Measurements from ENCODE around the gene PRSS8.
A peak's percentile ranks its signal among the peaks of the same experiment; 100 is the strongest.
"Not testable (repeated sequence)": the region's sequence is repeated elsewhere in the genome, so short reads cannot be mapped to it uniquely, and the experiment has no call there.

Gene PRSS8

GRCh38 chr16:31127182-31127581, 8.3 kb downstream of the PRSS8 start:
- DNase-seq = no peak

- DNase-seq = no peak
Observed at GRCh38 chr16:31125844-31126243, 9.7 kb downstream of the PRSS8 start.

- DNase-seq = no peak
Observed at GRCh38 chr16:31120129-31120528, 15.4 kb downstream of the PRSS8 start.

- DNase-seq = no peak
Observed at GRCh38 chr16:31118223-31119155, 17.0 kb downstream of the PRSS8 start.

- DNase-seq = peak; percentile 95
Observed at GRCh38 chr16:31117384-31118222, 17.9 kb downstream of the PRSS8 start, which contains the start of gene KAT8. Gene KAT8, plus strand, starts transcription at chr16:31117664. Its CDS starts 18 bp downstream, at chr16:31117682.

GRCh38 chr16:31114468-31114867, 21.1 kb downstream of the PRSS8 start:
- DNase-seq = no peak

GRCh38 chr16:31113121-31114120, 22.1 kb downstream of the PRSS8 start:
- DNase-seq = no peak

- no peak for DNase-seq
Observed at GRCh38 chr16:31112711-31113110, 22.8 kb downstream of the PRSS8 start.

GRCh38 chr16:31111881-31112466, 23.6 kb downstream of the PRSS8 start:
- DNase-seq = no peak

GRCh38 chr16:31110106-31111034, 25.2 kb downstream of the PRSS8 start:
- no peak for DNase-seq

GRCh38 chr16:31109622-31110021, 25.9 kb downstream of the PRSS8 start:
- DNase-seq = no peak

GRCh38 chr16:31108794-31109558, 26.6 kb downstream of the PRSS8 start:
- DNase-seq = no peak

- peak; percentile 42 for DNase-seq
Observed at GRCh38 chr16:31108035-31108793, 27.3 kb downstream of the PRSS8 start, which contains the start of gene BCKDK. Gene BCKDK, plus strand, starts transcription at chr16:31108386. Its CDS starts 838 bp downstream, at chr16:31109224.

GRCh38 chr16:31107465-31107867, 28.1 kb downstream of the PRSS8 start:
- DNase-seq = no peak

GRCh38 chr16:31106509-31107464, 28.7 kb downstream of the PRSS8 start:
- DNase-seq = no peak

- DNase-seq = peak; percentile 70
Observed at GRCh38 chr16:31105677-31106213, 29.8 kb downstream of the PRSS8 start.

- not testable (repeated sequence) for DNase-seq
Observed at GRCh38 chr16:31100876-31101641, 34.5 kb downstream of the PRSS8 start.
